Chondrocyte (in vitro differentiated cells): ENCODE results near the gene ANP32E. TPM values are rescaled to one million over a fixed set of nuclear protein-coding genes. Genes with fewer than 3 reads are reported as not detected.

Experiments used
- DNase-seq: peaks from one replicate; pipeline ENCODE4 v3.0.0; 2021; ENCODE audit warnings: mixed read lengths, low spot score
- H3K27ac Mint-ChIP-seq: one replicate; pipeline ENCODE4 v1.8.0; 2021; ENCODE audit warnings: mild to moderate bottlenecking, moderate library complexity, mixed read lengths; ENCODE audit not compliant: unreplicated experiment
- H3K27me3 Mint-ChIP-seq: 2 replicates; pipeline ENCODE4 v1.8.0; 2021; ENCODE audit warnings: low read depth, mixed read lengths
- H3K36me3 Mint-ChIP-seq: 2 replicates; pipeline ENCODE4 v1.8.0; 2021; ENCODE audit warnings: low read depth, mixed read lengths
- H3K4me1 Mint-ChIP-seq: 2 replicates; pipeline ENCODE4 v1.8.0; 2021; ENCODE audit warnings: low read depth, mild to moderate bottlenecking, mixed read lengths
- H3K4me3 Mint-ChIP-seq: one replicate; pipeline ENCODE4 v1.8.0; 2021; ENCODE audit warnings: mild to moderate bottlenecking, moderate library complexity, mixed read lengths; ENCODE audit not compliant: unreplicated experiment
- H3K9me3 Mint-ChIP-seq: 2 replicates; pipeline ENCODE4 v1.8.0; 2021; ENCODE audit warnings: low read depth, mixed read lengths
- CTCF ChIP-seq: fragments of 200-600 bp; sonication (generic); IDR thresholded peaks from 2 replicates; pipeline ENCODE4 v1.5.0; 2021; ENCODE audit warnings: antibody characterized with exemption, mild to moderate bottlenecking, moderate library complexity
- long read RNA-seq: library from polyadenylated mRNA; stranded (forward); transcript quantifications from one replicate; pipeline ENCODE4 v2.0.0, GENCODE V29; 2021
- total RNA-seq: library from RNA; stranded (reverse); gene quantifications from 3 replicates; pipeline ENCODE4 v1.2.1, GENCODE V29; 2021

ANP32E gene
- total RNA-seq, result 34.5 to 46.0 TPM (median 40.2 TPM) in 3 replicates
- long read RNA-seq, transcript ANP32E-208 (7 exons, 3,451 nt), result major isoform, 63 of 82 reads
- long read RNA-seq, partial matches to known transcripts, result 3 of 82 reads
- long read RNA-seq, other reads (novel, unspliced or antisense), result 16 of 82 reads

GRCh38 chr1:150235852-150236613 is at the start of gene ANP32E:
Gene ANP32E (minus strand): TSS chr1:150236112. CDS start chr1:150235786, 326 bp downstream.
- H3K36me3 Mint-ChIP-seq, result no peaks in the 10 kb centered on the region
- peaks cover 16% of the 10 kb centered on the region for H3K4me1 Mint-ChIP-seq
- peak; percentile 45 for TF ChIP-seq CTCF
- H3K9me3 Mint-ChIP-seq, result no peaks in the 10 kb centered on the region
- H3K4me3 Mint-ChIP-seq, result peak within 1 kb of the TSS; percentile 17
- DNase-seq, result peak; percentile 96
- no peaks in the 10 kb centered on the region for H3K27me3 Mint-ChIP-seq
- peak within 1 kb of the TSS; percentile 94 for H3K27ac Mint-ChIP-seq

- H3K9me3 Mint-ChIP-seq, result no peaks in the 10 kb centered on the region
- no peak for DNase-seq
- H3K4me1 Mint-ChIP-seq, result peaks cover 18% of the 10 kb centered on the region
- no peak overlapping the region for H3K27ac Mint-ChIP-seq
- peaks cover 15% of the 10 kb centered on the region for H3K36me3 Mint-ChIP-seq
- peak overlapping the region; percentile 79 for H3K4me3 Mint-ChIP-seq
- no peak for TF ChIP-seq CTCF
- no peaks in the 10 kb centered on the region for H3K27me3 Mint-ChIP-seq
Observed at GRCh38 chr1:150283260-150283659, 47.3 kb upstream of the ANP32E start.

GRCh38 chr1:150282558-150282958 is 46.6 kb upstream of the ANP32E start:
- no peaks in the 10 kb centered on the region for H3K9me3 Mint-ChIP-seq
- H3K4me3 Mint-ChIP-seq, result peak overlapping the region; percentile 79
- peaks cover 19% of the 10 kb centered on the region for H3K36me3 Mint-ChIP-seq
- peaks cover 18% of the 10 kb centered on the region for H3K4me1 Mint-ChIP-seq
- H3K27ac Mint-ChIP-seq, result peak overlapping the region; percentile 86
- no peak for DNase-seq
- no peaks in the 10 kb centered on the region for H3K27me3 Mint-ChIP-seq
- TF ChIP-seq CTCF, result no peak

GRCh38 chr1:150281758-150282557 is 46.0 kb upstream of the ANP32E start, which contains the start of gene CIART:
Gene CIART (plus strand): TSS chr1:150282554. CDS start chr1:150283268, 714 bp downstream.
- DNase-seq, result no peak
- Mint-ChIP-seq H3K27ac (peak within 1 kb of the TSS; percentile 94), H3K9me3 (no peaks in the 10 kb centered on the region), H3K27me3 (no peaks in the 10 kb centered on the region), H3K4me1 (peaks cover 18% of the 10 kb centered on the region), H3K36me3 (peaks cover 19% of the 10 kb centered on the region), H3K4me3 (peak within 1 kb of the TSS; percentile 79)
- TF ChIP-seq CTCF, result no peak

- peak; percentile 82 for TF ChIP-seq CTCF
- Mint-ChIP-seq H3K36me3 (peaks cover 15% of the 10 kb centered on the region), H3K4me1 (peaks cover 18% of the 10 kb centered on the region), H3K27ac (peak overlapping the region; percentile 94), H3K9me3 (no peaks in the 10 kb centered on the region), H3K4me3 (peak overlapping the region; percentile 79), H3K27me3 (no peaks in the 10 kb centered on the region)
- no peak for DNase-seq
Observed at GRCh38 chr1:150281221-150281757, 45.4 kb upstream of the ANP32E start.
